Spleen (tissue), 11 donors: Measurements from ENCODE around the gene TIMP2. TPM values are rescaled to one million over a fixed set of nuclear protein-coding genes. Genes with fewer than 3 reads are reported as not detected.
A peak's percentile ranks its signal among the peaks of the same experiment; 100 is the strongest.

Source experiments
- DNase-seq: peaks from one replicate; pipeline ENCODE4 v3.0.0-alpha.2; 2020
- H3K27ac ChIP-seq, 8 donors: fragments of 200-600 bp; sonication (generic) in 7 of 8; 1 replicate in 4 of 8; 2 replicates in 4 of 8; pipeline versions ENCODE4 v1.5.0 to v1.8.0; 2016 to 2021; ENCODE audit warnings: inconsistent platforms in 4 of 8, mild to moderate bottlenecking in 4 of 8, moderate library complexity in 1 of 8
- H3K27me3 ChIP-seq, 7 donors: fragments of 200-600 bp; sonication (generic) in 6 of 7; replicated peaks in 1 of 7; 1 replicate in 4 of 7; 2 replicates in 3 of 7; pipeline versions ENCODE4 v1.5.0 to v1.8.0; 2016 to 2021; ENCODE audit warnings: inconsistent platforms in 3 of 7, mild to moderate bottlenecking in 1 of 7
- H3K36me3 ChIP-seq, 6 donors: fragments of 200-600 bp; sonication (generic) in 5 of 6; 1 replicate in 4 of 6; 2 replicates in 2 of 6; pipeline versions ENCODE4 v1.5.0 to v1.8.0; 2016 to 2021; ENCODE audit warnings: inconsistent platforms in 2 of 6
- H3K4me1 ChIP-seq, 6 donors: fragments of 200-600 bp; sonication (generic) in 5 of 6; 1 replicate in 3 of 6; 2 replicates in 3 of 6; pipeline versions ENCODE4 v1.5.0 to v1.8.0; 2016 to 2021; ENCODE audit warnings: inconsistent platforms in 3 of 6
- H3K4me3 ChIP-seq, 8 donors: fragments of 200-600 bp; sonication (generic) in 7 of 8; 1 replicate in 4 of 8; 2 replicates in 4 of 8; pipeline versions ENCODE4 v1.5.0 to v1.8.0; 2016 to 2021; ENCODE audit warnings: inconsistent platforms in 4 of 8, mild to moderate bottlenecking in 4 of 8, moderate library complexity in 2 of 8
- H3K9me3 ChIP-seq, 8 donors: fragments of 200-600 bp; sonication (generic) in 7 of 8; 1 replicate in 4 of 8; 2 replicates in 4 of 8; pipeline versions ENCODE4 v1.5.0 to v1.8.0; 2016 to 2021; ENCODE audit warnings: inconsistent platforms in 4 of 8
- POLR2A ChIP-seq, 3 donors: fragments of 450-650 bp; IDR thresholded peaks; one replicate each; pipeline ENCODE4 v1.5.1; 2017; ENCODE audit warnings: antibody characterized with exemption in 3 of 3, mild to moderate bottlenecking in 1 of 3
- POLR2AphosphoS5 ChIP-seq, 3 donors: sonication (generic); formaldehyde crosslinking; IDR thresholded peaks; one replicate each; pipeline ENCODE4 v1.5.1; 2017; ENCODE audit warnings: antibody characterized with exemption in 3 of 3
- WGBS, 5 donors: extraction: QIAGEN DNeasy Blood & Tissue Kit in 3 of 5; methylation state at CpG; one replicate each; pipeline versions ENCODE4 v1.1.5 to v1.1.7; 2013 to 2018; 5-methylcytosine and 5-hydroxymethylcytosine counted together
- intact Hi-C: fragments of 100-400 bp; cut with DNase I; formaldehyde crosslinking; loops from one replicate; pipeline ENCODE4 v1.15.0; 2023; ENCODE audit warnings: low total_unique reads
- polyA plus RNA-seq, 3 donors: library from polyadenylated mRNA; stranded (reverse); fragments of 200-250 nt; gene quantifications; one replicate each; pipeline ENCODE4 v1.2.1, GENCODE V29; 2013
- total RNA-seq, 7 donors: library from RNA; depleted of rRNA in 3 of 7; stranded (reverse); fragments of >200 nt in 3 of 7; fragmentation: NEBNext Ultra II Directional in 4 of 7; extraction: Animal tissue kit (Norgen Biotek cat#: 25700) in 4 of 7; gene quantifications; one replicate each; pipeline versions ENCODE4 v1.1.0 to v1.2.1, GENCODE V29; 2016 to 2021
- TF ChIP-seq, protein P1 (sequence below), 11 experiments: fragments of 200-600 bp in 7 of 11; fragments of 450-650 bp in 4 of 11; sonication (generic) in 4 of 11; IDR thresholded peaks in 8 of 11; conservative IDR thresholded peaks in 3 of 11; 1 replicate in 7 of 11; 2 replicates in 4 of 11; pipeline versions ENCODE4 v1.4.0 to v1.8.0; 2016 to 2021; ENCODE audit warnings: antibody characterized with exemption in 11 of 11, inconsistent platforms in 4 of 11, mild to moderate bottlenecking in 1 of 11
- donor health status: healthy with polysubstance abuse.
- donor health status: DM: no; HTN: no; CAD: no; lungs with moderate emphysema.
- donor health status: DM: no; HTN: no; CAD: no.
- donor health status: Bipolar disorder and iron deficiency.
- donor health status: healthy.
- donor health status: DM: no; HTN: no; CAD: no.
- donor health status: DM: yes; HTN: yes; CAD: no.

Gene TIMP2
- total and polyA plus RNA-seq, 10 donors: 16.3 to 333 (median 181) TPM

DNA sequence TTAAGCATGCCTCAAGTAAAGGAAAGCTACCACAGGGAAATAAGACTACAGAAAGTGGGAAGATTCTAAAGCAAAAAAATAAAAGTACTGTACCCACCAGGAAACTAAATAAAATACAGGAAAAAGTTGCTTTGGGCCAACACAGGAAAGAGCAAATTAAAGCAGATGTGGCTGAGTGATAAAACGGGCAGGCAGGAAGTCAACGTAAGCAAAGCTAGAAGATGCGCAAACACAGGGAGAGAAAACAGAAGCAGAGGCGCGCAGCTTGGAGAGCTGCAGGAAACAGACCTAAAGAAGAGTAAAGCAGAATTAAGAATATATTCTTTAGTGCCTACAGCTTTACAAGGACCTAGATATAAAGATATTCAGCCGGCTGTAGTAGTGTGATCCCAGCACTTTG lies 106.3 kb downstream of the TIMP2 start:
- intact Hi-C loops: no loop called here
- TF ChIP-seq, protein P1, sequence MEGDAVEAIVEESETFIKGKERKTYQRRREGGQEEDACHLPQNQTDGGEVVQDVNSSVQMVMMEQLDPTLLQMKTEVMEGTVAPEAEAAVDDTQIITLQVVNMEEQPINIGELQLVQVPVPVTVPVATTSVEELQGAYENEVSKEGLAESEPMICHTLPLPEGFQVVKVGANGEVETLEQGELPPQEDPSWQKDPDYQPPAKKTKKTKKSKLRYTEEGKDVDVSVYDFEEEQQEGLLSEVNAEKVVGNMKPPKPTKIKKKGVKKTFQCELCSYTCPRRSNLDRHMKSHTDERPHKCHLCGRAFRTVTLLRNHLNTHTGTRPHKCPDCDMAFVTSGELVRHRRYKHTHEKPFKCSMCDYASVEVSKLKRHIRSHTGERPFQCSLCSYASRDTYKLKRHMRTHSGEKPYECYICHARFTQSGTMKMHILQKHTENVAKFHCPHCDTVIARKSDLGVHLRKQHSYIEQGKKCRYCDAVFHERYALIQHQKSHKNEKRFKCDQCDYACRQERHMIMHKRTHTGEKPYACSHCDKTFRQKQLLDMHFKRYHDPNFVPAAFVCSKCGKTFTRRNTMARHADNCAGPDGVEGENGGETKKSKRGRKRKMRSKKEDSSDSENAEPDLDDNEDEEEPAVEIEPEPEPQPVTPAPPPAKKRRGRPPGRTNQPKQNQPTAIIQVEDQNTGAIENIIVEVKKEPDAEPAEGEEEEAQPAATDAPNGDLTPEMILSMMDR (IDR thresholded peaks at IDR 0.05 in 8 of 11, conservative IDR thresholded peaks at IDR 0.05 in 3 of 11): no peak
- TF ChIP-seq POLR2AphosphoS5 (IDR thresholded peaks at IDR 0.05): peak in 1 of 3 donors; percentile 91
- peak overlapping the region in 1 of 8 donors; percentile 1 for H3K4me3 ChIP-seq
- H3K9me3 ChIP-seq: no peaks in the 10 kb centered on the region
- WGBS, 5 donors: 6 to 17% (median 11%) methylated on average over 6 of the region's 6 CpGs
- peak overlapping the region; percentile 66 to 86 (median 80) for H3K27ac ChIP-seq
- H3K36me3 ChIP-seq: peaks cover 11 to 100% (median 90%) of the 10 kb centered on the region in 6 donors
- no peaks in the 10 kb centered on the region for H3K27me3 ChIP-seq
- peaks cover 17 to 49% (median 31%) of the 10 kb centered on the region in 6 donors for H3K4me1 ChIP-seq
- DNase-seq: peak; percentile 75

DNA sequence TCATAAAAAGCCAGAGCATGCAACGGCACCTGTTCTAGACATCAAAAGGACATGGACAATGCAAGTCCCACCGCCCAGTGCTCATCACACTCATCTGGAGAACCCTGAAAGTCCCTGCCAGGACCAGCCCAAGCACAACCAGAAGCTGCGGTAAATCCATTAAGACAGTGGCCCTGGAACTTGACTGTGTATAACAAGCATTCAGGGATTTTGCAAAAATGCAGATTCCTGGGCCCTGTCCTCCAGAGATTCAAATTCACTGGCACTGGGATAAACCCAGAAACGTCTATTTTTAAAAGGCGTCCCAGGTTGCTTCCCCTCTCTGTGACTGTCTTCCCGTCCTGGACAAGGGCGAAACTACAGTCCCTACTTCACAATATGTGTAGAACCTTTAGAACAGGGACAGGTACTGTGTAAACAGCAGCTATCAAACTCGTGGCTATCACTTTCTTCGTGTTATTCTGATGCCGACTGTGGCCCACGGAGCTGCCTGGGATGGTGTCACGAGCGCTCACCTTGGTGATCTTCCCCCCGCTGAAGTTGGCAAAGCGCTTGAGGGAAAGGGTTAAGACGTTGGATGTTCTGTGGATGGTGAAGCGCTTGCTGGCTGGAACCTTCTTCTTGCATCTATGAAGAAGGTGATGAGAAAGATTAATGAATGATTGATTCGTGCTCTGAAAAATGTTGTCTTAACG lies 106.9 kb downstream of the TIMP2 start:
- H3K4me3 ChIP-seq: peak overlapping the region in 1 of 8 donors; percentile 1
- no peak for TF ChIP-seq POLR2AphosphoS5 (IDR thresholded peaks at IDR 0.05)
- no peak for TF ChIP-seq POLR2A (IDR thresholded peaks at IDR 0.05)
- TF ChIP-seq, protein P1 (IDR thresholded peaks at IDR 0.05 in 8 of 11, conservative IDR thresholded peaks at IDR 0.05 in 3 of 11): no peak
- intact Hi-C loops: no loop called here
- no peaks in the 10 kb centered on the region for H3K27me3 ChIP-seq
- H3K4me1 ChIP-seq: peaks cover 17 to 46% (median 31%) of the 10 kb centered on the region in 6 donors
- no peaks in the 10 kb centered on the region for H3K9me3 ChIP-seq
- peak overlapping the region; percentile 66 to 86 (median 80) for H3K27ac ChIP-seq
- H3K36me3 ChIP-seq: peaks cover 11 to 100% (median 91%) of the 10 kb centered on the region in 6 donors
- WGBS, 5 donors: 73 to 78% (median 75%) methylated on average over 19 of the region's 19 CpGs
- DNase-seq: peak; percentile 61

DNA sequence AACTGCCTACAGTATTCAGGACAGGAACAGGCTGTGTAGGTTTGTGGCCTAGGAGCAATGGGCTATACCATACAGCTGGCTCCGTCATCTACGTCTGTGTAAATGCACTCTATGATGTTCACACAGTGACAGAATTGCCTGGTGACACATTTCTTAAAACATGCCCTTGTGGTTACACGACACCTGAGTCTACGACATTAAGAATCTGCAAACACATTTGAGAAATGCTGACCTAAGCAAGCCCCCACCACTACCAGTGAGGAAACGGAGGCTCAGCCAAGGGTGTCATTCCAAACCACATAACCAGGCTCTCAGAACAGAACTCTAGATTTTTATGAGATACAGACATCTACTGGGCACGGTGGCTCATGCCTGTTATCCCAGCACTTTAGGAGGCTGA lies 108.1 kb downstream of the TIMP2 start:
- WGBS, 5 donors: 60 to 69% (median 64%) methylated on average over 6 of the region's 6 CpGs
- H3K36me3 ChIP-seq: peaks cover 11 to 100% (median 92%) of the 10 kb centered on the region in 6 donors
- H3K4me1 ChIP-seq: peaks cover 17 to 45% (median 31%) of the 10 kb centered on the region in 6 donors

DNA sequence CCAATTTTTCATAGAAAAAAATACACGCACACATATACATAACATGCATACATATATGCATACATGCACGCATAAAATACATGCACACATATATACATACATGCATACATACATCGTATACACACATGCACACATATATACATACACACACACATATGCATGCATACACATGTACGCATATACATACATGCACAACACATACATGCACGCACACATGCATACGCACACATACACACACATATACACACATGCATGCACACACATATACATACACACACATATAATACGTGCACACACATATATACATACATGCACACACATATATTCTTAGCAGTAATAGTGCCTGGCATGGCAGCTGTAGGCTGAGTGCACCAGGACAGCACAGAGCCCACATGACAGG lies 109.5 kb downstream of the TIMP2 start:
- H3K27ac ChIP-seq: peak overlapping the region in 1 of 8 donors; percentile 86
- peaks cover 15 to 100% (median 93%) of the 10 kb centered on the region in 6 donors for H3K36me3 ChIP-seq
- TF ChIP-seq, protein P1 (IDR thresholded peaks at IDR 0.05 in 8 of 11, conservative IDR thresholded peaks at IDR 0.05 in 3 of 11): no peak
- no peak for TF ChIP-seq POLR2AphosphoS5 (IDR thresholded peaks at IDR 0.05)
- TF ChIP-seq POLR2A (IDR thresholded peaks at IDR 0.05): no peak

More for the DNA sequence above, 108.1 kb downstream of the TIMP2 start:
- Histone ChIP-seq H3K4me3 (no peak overlapping the region), H3K9me3 (no peaks in the 10 kb centered on the region), H3K27ac (peak overlapping the region; percentile 13 to 86 (median 77)), H3K27me3 (no peaks in the 10 kb centered on the region)
- intact Hi-C loops: no loop called here
- TF ChIP-seq, protein P1 (IDR thresholded peaks at IDR 0.05 in 8 of 11, conservative IDR thresholded peaks at IDR 0.05 in 3 of 11): no peak
- TF ChIP-seq POLR2A (IDR thresholded peaks at IDR 0.05) (no peak), POLR2AphosphoS5 (IDR thresholded peaks at IDR 0.05) (peak in 1 of 3 donors; percentile 78)
- peak; percentile 23 for DNase-seq

More for the DNA sequence above, 109.5 kb downstream of the TIMP2 start:
- Histone ChIP-seq H3K27me3 (no peaks in the 10 kb centered on the region), H3K9me3 (no peaks in the 10 kb centered on the region), H3K4me3 (no peak overlapping the region), H3K4me1 (peaks cover 17 to 45% (median 31%) of the 10 kb centered on the region in 6 donors)
- no peak for DNase-seq
- WGBS, 5 donors: 82 to 98% (median 84%) methylated on average over 7 of the region's 7 CpGs
- intact Hi-C loops: no loop called here
